Activated CD4-positive, alpha-beta memory T cell treated with anti-CD3 and anti-CD28 coated beads, Interleukin-2, amount 10 ng/mL, durations not matched to agents 7 days and 5 days (primary cell): ENCODE data around the gene SH3RF3. TPM values are rescaled to one million over a fixed set of nuclear protein-coding genes. Genes with fewer than 3 reads are reported as not detected.
A peak's percentile ranks its signal among the peaks of the same experiment; 100 is the strongest.

ENCODE experiments used
- CTCF ChIA-PET: fragments of 350-600 bp; sonication (Branson Sonifier 250); formaldehyde crosslinking; loops from one replicate; lab custom pipeline; 2021; ENCODE audit warnings: antibody characterized with exemption, inconsistent platforms; lab: Charles Lee
- POLR2A ChIA-PET: fragments of 350-600 bp; sonication (Branson Sonifier 250); formaldehyde crosslinking; loops from one replicate; lab custom pipeline; 2021; ENCODE audit warnings: antibody characterized with exemption; lab: Charles Lee
- DNase-seq: peaks from one replicate; pipeline ENCODE4 v3.0.0-alpha.2; 2020
- H3K27ac Mint-ChIP-seq: one replicate; pipeline ENCODE4 v1.8.0; 2021; ENCODE audit warnings: mild to moderate bottlenecking, mixed read lengths
- H3K27me3 Mint-ChIP-seq: one replicate; pipeline ENCODE4 v1.8.0; 2021; ENCODE audit warnings: mixed read lengths
- H3K36me3 Mint-ChIP-seq: one replicate; pipeline ENCODE4 v1.8.0; 2021; ENCODE audit warnings: low read depth, mixed read lengths
- H3K4me1 Mint-ChIP-seq: one replicate; pipeline ENCODE4 v1.8.0; 2021; ENCODE audit warnings: mixed read lengths
- H3K4me3 Mint-ChIP-seq: one replicate; pipeline ENCODE4 v1.8.0; 2021; ENCODE audit warnings: mild to moderate bottlenecking, mixed read lengths
- H3K9me3 Mint-ChIP-seq: one replicate; pipeline ENCODE4 v1.8.0; 2021; ENCODE audit warnings: mixed read lengths
- total RNA-seq, 2 experiments: library from RNA; stranded (reverse); gene quantifications; one replicate each; pipeline ENCODE4 v1.2.3, GENCODE V29; 2021

Gene SH3RF3
- total RNA-seq, 2 experiments from 2014 or later: 0.23 to 0.45 TPM

- Mint-ChIP-seq H3K9me3 (no peaks in the 10 kb centered on the region), H3K36me3 (no peaks in the 10 kb centered on the region), H3K27me3 (peaks cover 24% of the 10 kb centered on the region), H3K4me1 (no peaks in the 10 kb centered on the region), H3K4me3 (no peak overlapping the region), H3K27ac (no peak overlapping the region)
- no peak for DNase-seq
- ChIA-PET POLR2A (no interaction called here), CTCF (no interaction called here)
Measured at GRCh38 chr2:109537565-109538222, 408.7 kb downstream of the SH3RF3 start.

DNA sequence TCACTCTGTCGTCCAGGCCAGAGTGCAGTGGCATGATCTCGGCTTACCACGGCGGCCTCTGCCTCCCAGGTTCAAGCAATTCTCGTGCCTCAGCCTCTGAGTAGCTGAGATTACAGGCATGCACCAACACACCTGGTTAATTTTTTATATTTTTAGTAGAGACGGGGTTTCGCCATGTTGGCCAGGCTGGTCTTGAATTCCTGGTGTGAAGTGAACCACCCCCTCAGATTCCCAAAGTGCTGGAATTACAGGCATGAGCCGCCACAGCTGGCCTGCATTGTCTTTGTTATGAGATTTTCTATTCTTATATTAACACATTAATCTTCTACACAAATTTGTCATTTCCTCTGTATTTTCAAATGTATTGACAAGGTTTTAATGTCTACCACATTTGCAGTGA is 409.5 kb downstream of the SH3RF3 start:
- DNase-seq: no peak
- CTCF ChIA-PET: no interaction called here
- H3K9me3 Mint-ChIP-seq: no peaks in the 10 kb centered on the region
- no peak overlapping the region for H3K4me3 Mint-ChIP-seq
- peaks cover 22% of the 10 kb centered on the region for H3K27me3 Mint-ChIP-seq
- no peaks in the 10 kb centered on the region for H3K4me1 Mint-ChIP-seq
- H3K36me3 Mint-ChIP-seq: no peaks in the 10 kb centered on the region
- no peak overlapping the region for H3K27ac Mint-ChIP-seq
- POLR2A ChIA-PET: no interaction called here

DNA sequence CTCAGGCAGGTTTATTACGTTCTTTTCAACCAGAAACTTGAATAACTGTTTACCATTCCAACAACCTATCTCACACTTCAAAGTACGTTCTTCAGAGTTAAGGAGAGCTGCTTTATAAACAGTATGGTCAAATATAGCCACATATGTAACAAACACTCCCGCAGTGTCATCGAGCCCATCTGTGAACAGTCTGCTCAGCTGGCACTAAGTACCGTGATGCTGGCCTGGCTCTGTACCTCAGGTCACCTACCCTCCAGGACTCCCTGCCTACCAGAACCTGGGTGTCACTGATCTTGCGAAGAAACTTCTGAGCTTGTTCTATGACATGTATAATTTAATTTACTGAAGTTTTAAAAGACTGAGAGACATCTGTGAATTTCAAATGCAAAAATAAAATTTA is 413.4 kb downstream of the SH3RF3 start:
- CTCF ChIA-PET: interaction anchor here (2.5 kb wide), 1 partner anchor 193 kb away, joined by 7 read pairs; no protein-coding TSS in a partner anchor
- H3K36me3 Mint-ChIP-seq: no peaks in the 10 kb centered on the region
- POLR2A ChIA-PET: no interaction called here
- H3K27me3 Mint-ChIP-seq: peaks cover 18% of the 10 kb centered on the region
- H3K27ac Mint-ChIP-seq: no peak overlapping the region
- DNase-seq: no peak
- no peaks in the 10 kb centered on the region for H3K4me1 Mint-ChIP-seq
- no peaks in the 10 kb centered on the region for H3K9me3 Mint-ChIP-seq
- no peak overlapping the region for H3K4me3 Mint-ChIP-seq

GRCh38 chr2:109545828-109546713 is 417.1 kb downstream of the SH3RF3 start:
- no peak overlapping the region for H3K27ac Mint-ChIP-seq
- H3K9me3 Mint-ChIP-seq: no peaks in the 10 kb centered on the region
- peak; percentile 57 for DNase-seq
- no peaks in the 10 kb centered on the region for H3K36me3 Mint-ChIP-seq
- H3K27me3 Mint-ChIP-seq: peaks cover 15% of the 10 kb centered on the region
- ChIA-PET POLR2A (no interaction called here), CTCF (interaction anchor here (0.8 to 3.6 kb wide), 18 partner anchors 10 to 320 kb away, joined by 3 to 22 read pairs (median 4); no protein-coding TSS in a partner anchor)
- H3K4me3 Mint-ChIP-seq: no peak overlapping the region
- H3K4me1 Mint-ChIP-seq: no peaks in the 10 kb centered on the region

DNA sequence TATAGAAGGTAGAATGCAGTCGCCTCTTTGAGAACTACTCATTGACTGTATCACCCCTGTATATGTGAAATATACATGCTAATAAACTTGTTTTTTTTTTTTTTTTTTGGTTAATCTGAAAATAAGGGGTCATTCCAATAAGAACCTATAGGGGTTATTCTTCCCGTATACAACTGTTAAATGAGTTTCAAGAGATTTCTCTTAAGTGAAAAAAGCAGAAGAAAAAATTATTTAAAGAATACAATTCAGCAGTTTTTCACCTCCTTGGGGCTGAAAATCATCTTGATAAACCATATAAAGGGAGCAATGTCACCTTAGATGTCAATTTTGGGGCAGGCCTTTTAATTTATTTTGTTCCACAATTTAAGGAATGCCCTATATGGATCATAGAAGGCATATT is 418.3 kb downstream of the SH3RF3 start:
- H3K4me1 Mint-ChIP-seq: no peaks in the 10 kb centered on the region
- H3K27ac Mint-ChIP-seq: no peak overlapping the region
- H3K4me3 Mint-ChIP-seq: no peak overlapping the region
- no peaks in the 10 kb centered on the region for H3K36me3 Mint-ChIP-seq
- POLR2A ChIA-PET: no interaction called here
- no peaks in the 10 kb centered on the region for H3K9me3 Mint-ChIP-seq
- DNase-seq: no peak
- CTCF ChIA-PET: interaction anchor here (0.7 to 3.6 kb wide), 8 partner anchors 9 to 1005 kb away, joined by 3 to 22 read pairs (median 10); no protein-coding TSS in a partner anchor
- H3K27me3 Mint-ChIP-seq: peaks cover 7% of the 10 kb centered on the region

- no peak for DNase-seq
- Mint-ChIP-seq H3K4me3 (no peak overlapping the region), H3K9me3 (no peaks in the 10 kb centered on the region), H3K27me3 (peaks cover 5% of the 10 kb centered on the region), H3K27ac (no peak overlapping the region), H3K4me1 (no peaks in the 10 kb centered on the region), H3K36me3 (no peaks in the 10 kb centered on the region)
- ChIA-PET CTCF (no interaction called here), POLR2A (no interaction called here)
Measured at GRCh38 chr2:109549016-109549590, 420.1 kb downstream of the SH3RF3 start.

Other genes with a start within 250 kb of the SH3RF3 start
- gene EDAR, start 140.0 kb upstream of the SH3RF3 start, total RNA-seq: not detected